GM23338 (cell line): ENCODE measurements around the gene TBC1D5.

Experiments used
- CREB1 ChIP-seq: fragments of 250-450 bp; sonication (Bioruptor Pico); IDR thresholded peaks from 2 replicates; pipeline ENCODE4 v1.5.0; 2020; ENCODE audit warnings: low read depth, mild to moderate bottlenecking, moderate library complexity
- CTCF ChIP-seq, 2 experiments: fragments of 200-600 bp in 1 of 2; sonication (generic) in 1 of 2; conservative IDR thresholded peaks; 2 replicates each; pipeline versions ENCODE4 v1.5.1 to v1.6.1; 2016 to 2017; ENCODE audit warnings: antibody characterized with exemption in 2 of 2, low read depth in 2 of 2, mild to moderate bottlenecking in 2 of 2, moderate library complexity in 1 of 2
- ETS1 ChIP-seq: IDR thresholded peaks from 2 replicates; pipeline ENCODE4 v1.6.1; 2016; ENCODE audit warnings: antibody characterized with exemption
- EZH2 ChIP-seq: fragments of 200-600 bp; sonication (generic); IDR thresholded peaks from one replicate; pipeline ENCODE4 v1.8.0; 2017; ENCODE audit warnings: antibody characterized with exemption, mild to moderate bottlenecking, low read depth; ENCODE audit not compliant: unreplicated experiment
- EZH2phosphoT487 ChIP-seq: fragments of 200-600 bp; sonication (generic); IDR thresholded peaks from one replicate; pipeline ENCODE4 v1.8.1; 2018; ENCODE audit warnings: antibody characterized with exemption; ENCODE audit not compliant: unreplicated experiment
- JUNB ChIP-seq: IDR thresholded peaks from one replicate; pipeline ENCODE4 v1.6.1; 2016; ENCODE audit warnings: antibody characterized with exemption; ENCODE audit not compliant: unreplicated experiment
- NANOG ChIP-seq: IDR thresholded peaks from 2 replicates; pipeline ENCODE4 v1.6.1; 2016; ENCODE audit warnings: antibody characterized with exemption, borderline replicate concordance
- POLR2AphosphoS5 ChIP-seq: IDR thresholded peaks from 2 replicates; pipeline ENCODE4 v1.6.1; 2016; ENCODE audit warnings: antibody characterized with exemption, low read depth
- REST ChIP-seq: IDR thresholded peaks from one replicate; pipeline ENCODE4 v1.6.1; 2018; ENCODE audit warnings: antibody characterized with exemption; ENCODE audit not compliant: unreplicated experiment
- STAT1 ChIP-seq: IDR thresholded peaks from one replicate; pipeline ENCODE4 v1.6.1; 2016; ENCODE audit warnings: antibody characterized with exemption; ENCODE audit not compliant: unreplicated experiment
- ZNF331 ChIP-seq: fragments of 250-450 bp; sonication (Bioruptor Pico); IDR thresholded peaks from 2 replicates; pipeline ENCODE4 v1.5.0; 2020; ENCODE audit warnings: low read depth, mild to moderate bottlenecking, moderate library complexity

- no peak for TF ChIP-seq CTCF (conservative IDR thresholded peaks at IDR 0.05; ENCODE audit: low read depth in 2 of 2)
- no peak for TF ChIP-seq REST
- TF ChIP-seq EZH2: no peak
- no peak for TF ChIP-seq EZH2phosphoT487
- TF ChIP-seq POLR2AphosphoS5: no peak
- no peak for TF ChIP-seq CREB1 (CRISPR knock-in tag)
- TF ChIP-seq JUNB: no peak
- no peak for TF ChIP-seq ETS1
- no peak for TF ChIP-seq ZNF331 (CRISPR knock-in tag)
- no peak for TF ChIP-seq STAT1
- TF ChIP-seq NANOG: no peak
Observed at GRCh38 chr3:17589888-17590287, 152.5 kb downstream of the TBC1D5 start.
